Renal cortex interstitium (tissue), 11 donors: ENCODE measurements around the gene SLC13A4. TPM values are rescaled to one million over a fixed set of nuclear protein-coding genes. Genes with fewer than 3 reads are reported as not detected.
"Not testable (repeated sequence)": the region's sequence is repeated elsewhere in the genome, so short reads cannot be mapped to it uniquely, and the experiment has no call there.

Experiments used
- DNase-seq, 11 donors: peaks; one replicate each; pipeline ENCODE4 v3.0.0-alpha.2; 2013; ENCODE audit warnings: low read depth in 9 of 11, low spot score in 4 of 11; ENCODE audit errors: extremely low read depth in 1 of 11
- polyA plus RNA-seq, 3 donors: library from polyadenylated mRNA; unstranded; fragments of 120-200 nt; gene quantifications; one replicate each; pipeline ENCODE4 v1.2.1, GENCODE V29; 2013; ENCODE audit not compliant: insufficient read length in 3 of 3

The SLC13A4 gene
- polyA plus RNA-seq, 3 donors, result 1.2 to 6.7 (median 1.9) TPM

DNA sequence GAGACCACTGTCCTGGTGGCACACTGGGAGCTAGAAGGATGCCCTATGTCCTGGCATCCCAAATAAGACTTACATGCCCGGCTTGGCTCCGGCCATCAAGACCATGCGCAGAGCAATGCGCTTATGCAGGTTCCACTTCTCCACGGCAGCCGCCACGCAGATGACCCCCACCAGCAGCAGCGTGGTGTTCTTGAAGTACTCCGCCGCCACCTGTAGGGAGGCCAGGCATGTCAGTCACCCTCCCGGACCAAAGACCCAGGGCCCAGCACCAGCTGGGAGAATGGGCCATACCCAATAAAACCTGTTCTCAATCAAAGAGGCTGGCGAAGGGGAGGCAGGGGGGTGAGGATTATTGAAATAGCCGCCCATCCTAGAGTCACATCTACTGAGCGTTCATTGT lies 19.9 kb downstream of the SLC13A4 start:
- no peak for DNase-seq

DNA sequence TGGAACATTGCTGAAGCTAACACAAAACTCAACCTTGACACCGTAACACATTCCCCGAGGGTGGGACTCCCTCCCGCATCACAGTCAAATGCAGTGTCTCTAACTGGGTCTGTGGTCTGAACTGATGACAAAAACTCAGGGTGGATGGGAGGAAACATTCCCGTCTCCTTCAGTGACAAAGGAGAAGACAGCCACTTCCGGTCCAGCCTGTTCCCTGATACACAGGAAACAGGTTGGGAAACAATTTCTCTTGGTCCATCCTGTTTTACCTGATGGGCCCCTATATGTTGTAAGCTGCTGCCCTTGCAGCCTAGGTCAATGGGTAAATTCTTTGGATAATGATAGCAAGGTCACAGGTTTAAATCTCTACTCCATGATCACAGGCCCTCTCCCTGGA lies 20.4 kb downstream of the SLC13A4 start:
- no peak for DNase-seq

- DNase-seq, result no peak
These were observed 21.0 kb downstream of the SLC13A4 start for GRCh38 chr7:135706858-135707569.

DNA sequence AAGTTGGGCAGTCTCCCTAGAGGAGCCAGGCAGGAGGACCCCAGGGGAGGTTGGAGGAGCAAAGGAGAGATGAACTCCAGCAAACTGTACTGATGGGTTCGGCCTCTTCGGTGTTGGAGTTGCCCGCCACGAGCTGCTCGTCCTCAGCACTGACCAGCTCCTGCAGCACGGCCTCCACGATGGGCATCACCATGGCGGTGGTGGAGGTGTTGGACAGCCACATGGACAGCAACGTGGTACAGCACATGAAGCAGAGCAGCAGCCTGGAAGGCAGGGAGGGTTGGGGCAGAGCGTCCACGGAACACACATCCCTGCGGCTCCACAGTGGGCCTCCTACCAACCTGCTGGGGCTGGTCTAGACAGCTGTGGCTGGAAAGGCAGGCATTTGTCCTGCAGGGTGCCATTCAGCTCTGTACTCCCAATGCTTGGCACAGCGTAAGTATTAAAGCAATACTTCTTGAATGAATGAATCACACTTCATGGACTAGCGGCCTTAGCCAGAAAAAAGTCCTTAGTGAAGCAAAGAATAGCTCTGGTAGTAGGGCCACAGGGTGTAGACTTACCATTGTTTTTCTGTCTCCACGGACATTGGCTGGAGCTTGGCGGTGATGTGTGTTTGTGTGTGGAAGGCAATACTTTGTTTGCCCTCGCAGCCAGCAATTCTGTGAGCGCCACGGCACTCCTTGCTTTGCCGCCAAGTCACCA lies 21.8 kb downstream of the SLC13A4 start:
- no peak for DNase-seq

GRCh38 chr7:135704698-135705097 lies 23.3 kb downstream of the SLC13A4 start:
- no peak for DNase-seq

DNA sequence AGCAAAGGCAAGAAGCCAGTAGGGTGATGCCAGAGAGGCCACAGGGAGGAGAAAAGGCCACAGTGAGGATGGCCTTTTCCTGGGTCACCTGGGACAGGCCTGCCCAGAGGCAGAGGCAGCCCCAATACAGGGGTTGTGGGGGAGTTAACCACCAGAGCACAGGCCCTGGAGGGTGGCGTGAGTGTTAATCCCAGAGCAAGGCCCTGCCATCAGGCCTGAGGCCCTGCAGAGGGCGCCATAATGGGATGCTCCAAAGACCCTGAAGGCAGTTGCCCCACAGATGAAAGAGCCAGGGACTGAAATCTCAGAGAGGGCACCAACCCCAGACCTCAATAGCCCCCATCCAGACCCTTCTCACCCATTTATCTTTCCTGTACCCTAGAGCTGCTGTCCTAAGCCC lies 23.9 kb downstream of the SLC13A4 start:
- DNase-seq, result no peak

- DNase-seq, result no peak
These were observed 30.5 kb downstream of the SLC13A4 start for GRCh38 chr7:135697276-135698049.

- no peak for DNase-seq
These were observed 34.4 kb downstream of the SLC13A4 start for GRCh38 chr7:135693558-135693957.

- not testable (repeated sequence) for DNase-seq
These were observed 35.4 kb downstream of the SLC13A4 start for GRCh38 chr7:135692606-135693005.

- DNase-seq, result no peak
These were observed 35.9 kb downstream of the SLC13A4 start for GRCh38 chr7:135692055-135692454.

- no peak for DNase-seq
These were observed 37.4 kb downstream of the SLC13A4 start for GRCh38 chr7:135690566-135690965.

- DNase-seq, result no peak
These were observed 40.5 kb downstream of the SLC13A4 start for GRCh38 chr7:135687466-135687865.

DNA sequence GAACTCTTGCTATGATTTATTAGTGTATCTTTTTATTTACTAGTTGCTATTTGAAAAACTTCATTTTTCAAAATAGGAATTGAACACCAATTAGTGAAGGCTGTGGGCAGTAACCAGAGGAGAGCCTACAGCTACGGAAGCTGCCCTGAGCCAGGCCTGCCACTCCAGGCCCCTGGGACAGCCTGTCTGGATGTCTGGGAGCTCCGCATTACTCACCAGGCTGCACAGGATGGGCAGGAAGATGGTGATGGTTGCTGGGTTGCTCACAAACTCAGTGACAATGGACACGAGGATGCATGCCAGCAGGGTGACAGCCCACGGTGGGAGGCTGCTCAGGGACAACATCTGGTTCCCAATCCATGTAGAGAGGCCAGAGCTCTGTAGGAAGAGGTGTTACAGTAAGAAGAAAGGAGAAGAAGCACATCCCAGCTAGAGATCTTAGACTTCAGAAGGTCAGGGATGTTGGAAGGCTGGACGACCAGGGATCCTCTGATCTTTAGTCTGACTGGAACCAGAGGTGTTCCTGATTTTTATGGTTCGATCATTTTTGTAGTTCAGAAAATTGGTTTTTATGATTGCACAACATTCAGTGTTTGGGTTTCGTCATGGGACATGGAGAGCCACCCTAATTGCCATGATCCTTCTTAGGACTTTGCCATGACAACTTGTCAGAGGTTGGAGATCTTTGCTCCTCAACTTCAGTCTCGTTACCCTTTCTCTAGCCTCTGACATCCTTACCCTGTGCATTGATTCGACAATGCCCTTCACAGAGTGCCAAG lies 42.5 kb downstream of the SLC13A4 start:
- DNase-seq, result no peak

- DNase-seq, result no peak
These were observed 43.3 kb downstream of the SLC13A4 start for GRCh38 chr7:135684699-135685098.

- DNase-seq, result no peak
These were observed 43.9 kb downstream of the SLC13A4 start for GRCh38 chr7:135684136-135684535.

DNA sequence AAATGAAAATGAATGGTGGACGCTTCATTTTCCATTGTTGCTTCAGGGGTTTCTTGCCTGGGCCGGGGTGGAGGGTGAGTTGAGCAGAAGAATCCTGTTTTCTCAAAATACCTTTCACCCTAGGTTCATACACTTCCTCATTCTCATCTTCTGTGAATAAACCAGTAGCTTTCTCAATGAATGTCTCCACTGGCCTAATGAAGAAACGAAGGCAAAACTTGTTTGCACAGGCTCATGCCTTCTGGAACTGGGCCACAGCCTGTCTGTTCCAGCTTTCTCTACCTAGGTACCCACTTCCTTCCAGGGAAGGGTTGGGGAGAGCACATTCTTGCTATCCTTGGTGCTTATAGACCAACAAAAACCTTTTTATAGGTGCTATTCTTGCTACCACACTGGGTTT lies 44.4 kb downstream of the SLC13A4 start:
- DNase-seq, result no peak

DNA sequence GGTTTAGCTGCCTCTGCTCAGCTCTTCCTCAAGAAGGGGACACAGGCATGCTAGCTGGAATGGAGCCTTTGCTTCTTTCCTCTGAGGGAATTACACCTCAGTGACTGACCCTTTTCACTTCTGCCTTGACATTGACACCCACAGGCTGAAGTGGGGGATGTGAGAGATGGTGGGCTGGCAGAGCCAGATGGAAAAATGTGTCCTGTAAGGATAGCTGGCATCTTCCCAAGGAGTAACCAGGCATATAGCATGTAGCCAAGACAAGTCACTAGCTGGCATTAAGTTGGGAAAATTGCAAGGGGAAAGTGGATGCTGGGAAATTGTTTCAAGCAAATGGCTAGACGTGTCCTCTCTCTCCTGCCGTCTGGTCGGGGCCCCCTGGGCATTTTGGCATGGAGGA lies 45.8 kb downstream of the SLC13A4 start:
- no peak for DNase-seq

GRCh38 chr7:135681762-135682161 lies 46.2 kb downstream of the SLC13A4 start:
- DNase-seq, result no peak
